Amniotic epithelial cell (primary cell): ENCODE data around the gene UBE2F.

Experiments used
- DNase-seq: peaks from one replicate; pipeline ENCODE4 v3.0.0-alpha.2; 2010; ENCODE audit warnings: low read depth

The UBE2F gene

GRCh38 chr2:238080518-238080917 lies 113.7 kb downstream of the UBE2F start:
- no peak for DNase-seq

DNA sequence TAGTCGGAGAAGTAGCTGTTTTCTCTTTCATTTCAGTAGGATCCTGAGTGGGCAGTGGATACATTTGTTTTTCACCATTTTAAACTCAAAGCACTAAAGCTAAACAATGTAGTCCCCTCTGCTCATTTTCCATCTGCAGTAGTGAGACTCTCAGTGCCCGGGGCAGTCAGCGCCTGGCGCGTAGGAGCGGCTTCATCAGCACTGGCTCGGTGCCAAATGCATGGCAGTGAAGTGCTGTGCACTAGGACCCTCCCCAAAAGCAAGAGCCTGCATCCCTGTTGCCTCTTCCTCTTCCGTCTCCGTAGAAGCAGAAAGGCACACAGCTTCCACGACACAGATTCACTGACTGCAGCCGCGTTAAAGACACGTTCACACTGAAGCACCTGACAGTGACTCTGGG lies 114.3 kb downstream of the UBE2F start:
- no peak for DNase-seq

- no peak for DNase-seq
These were observed 114.7 kb downstream of the UBE2F start for GRCh38 chr2:238081561-238081960.

GRCh38 chr2:238082151-238082550 lies 115.3 kb downstream of the UBE2F start:
- DNase-seq: no peak

DNA sequence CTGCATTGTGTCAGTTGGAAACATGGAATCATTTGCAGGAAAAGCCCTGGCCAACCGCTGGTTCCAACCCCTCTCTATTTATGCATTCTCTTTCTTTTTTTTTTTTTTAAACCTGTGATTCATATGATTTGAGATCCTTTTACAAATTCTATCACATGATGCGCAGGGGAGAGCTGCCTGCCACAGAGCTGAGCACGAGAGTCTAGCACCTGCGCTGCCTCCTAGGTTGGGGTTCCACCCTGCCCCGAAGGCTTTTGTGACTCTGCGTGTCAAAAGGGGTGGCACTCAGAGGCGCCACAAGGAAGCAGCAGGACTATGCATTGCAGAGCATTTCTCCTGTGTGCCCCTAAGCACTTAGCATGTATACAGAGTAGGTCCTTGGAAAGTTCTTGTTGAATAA lies 116.0 kb downstream of the UBE2F start:
- no peak for DNase-seq

DNA sequence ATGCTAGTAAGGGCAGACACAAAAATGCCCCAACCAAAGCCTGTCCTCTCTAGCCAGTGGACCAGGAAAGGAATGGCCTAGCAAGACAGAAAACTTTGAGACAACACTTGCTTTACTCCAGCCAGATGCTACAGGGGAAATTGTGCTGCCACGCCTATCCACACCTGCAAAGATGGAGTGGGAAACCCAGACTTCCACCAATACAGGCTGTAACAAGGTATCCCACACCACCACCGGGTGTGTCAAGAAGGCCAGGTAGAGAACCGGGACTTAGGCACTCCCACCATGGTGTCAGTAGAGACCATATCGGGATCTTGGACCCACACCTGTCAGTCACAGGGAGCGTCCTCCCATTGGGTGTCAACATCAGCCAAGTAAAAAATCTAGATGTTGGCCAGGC lies 117.1 kb downstream of the UBE2F start:
- DNase-seq: no peak

DNA sequence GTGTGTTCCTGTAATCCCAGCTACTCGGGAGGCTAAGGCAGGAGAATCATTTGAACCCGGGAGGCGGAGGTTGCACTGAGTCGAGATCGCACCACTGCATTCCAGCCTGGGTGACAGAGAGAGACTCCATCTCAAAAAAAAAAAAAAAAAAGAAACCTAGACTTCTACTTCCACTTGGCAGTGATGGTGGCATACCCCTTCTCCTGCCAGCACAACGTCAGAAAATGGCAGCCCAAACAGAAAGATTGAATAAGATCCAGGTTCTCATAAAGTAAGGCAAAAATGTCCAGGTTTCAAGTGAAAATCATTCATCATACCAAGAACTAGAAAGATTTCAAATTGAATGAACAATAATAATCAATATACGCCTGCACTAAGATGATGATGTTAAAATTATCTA lies 117.9 kb downstream of the UBE2F start:
- no peak for DNase-seq

DNA sequence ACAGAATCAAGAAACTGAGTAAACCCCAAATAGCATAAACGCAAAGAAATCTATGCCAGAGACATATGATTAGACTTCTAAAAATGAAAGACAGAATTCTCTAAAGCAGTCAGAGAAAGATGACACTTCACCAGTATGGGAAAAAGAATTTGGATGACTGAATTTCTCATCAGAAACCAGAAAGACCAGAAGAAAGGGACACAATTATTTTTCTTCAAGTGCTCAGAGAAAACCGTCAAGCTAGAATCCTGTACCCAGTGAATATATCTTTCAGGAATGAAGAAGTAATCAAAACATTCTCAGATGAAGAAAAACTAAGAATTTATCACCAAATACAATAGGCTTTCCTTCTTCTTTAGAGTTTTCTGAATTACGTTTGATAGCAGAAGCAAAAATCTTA lies 119.1 kb downstream of the UBE2F start:
- no peak for DNase-seq

DNA sequence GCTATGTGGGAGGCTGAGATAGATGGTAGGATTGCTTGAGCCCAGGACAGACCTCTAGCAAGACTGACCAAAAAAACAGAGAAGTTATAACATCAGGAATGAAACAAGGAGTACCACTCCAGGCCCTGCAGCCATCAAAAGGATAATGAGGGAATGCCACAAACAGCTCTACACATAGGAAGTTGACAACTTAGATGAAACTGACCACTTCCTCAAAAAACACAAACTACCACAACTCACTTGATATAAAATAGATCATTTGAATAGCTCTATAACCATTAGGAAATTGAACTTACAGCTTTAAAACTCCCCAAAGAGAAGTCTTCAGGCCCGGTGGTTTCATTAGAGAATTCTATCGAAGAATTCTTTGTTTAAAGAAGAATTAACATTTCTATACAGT lies 120.4 kb downstream of the UBE2F start:
- DNase-seq: no peak

GRCh38 chr2:238090887-238091286 lies 124.1 kb downstream of the UBE2F start:
- DNase-seq: no peak

GRCh38 chr2:238091436-238092060 lies 124.7 kb downstream of the UBE2F start:
- no peak for DNase-seq
